K562 (cell line): ENCODE results near the gene MAL. TPM values are rescaled to one million over a fixed set of nuclear protein-coding genes. Genes with fewer than 3 reads are reported as not detected.

ENCODE experiments used
- ATAC-seq: fragments of 200-7000 bp; cut with Tn5 transposase; 3 replicates; pipeline ENCODE4 v1.9.1; 2020; ENCODE audit warnings: moderate library complexity
- BruUV-seq: library from RNA; stranded (reverse); fragments of 400-500 nt; replicated peaks from 2 replicates; lab custom pipeline; 2021; lab: Mats Ljungman, UMichigan
- CTCF ChIA-PET: fragments of 300-600 bp; formaldehyde crosslinking; extraction: SDS; loops from one replicate; lab custom pipeline; 2021; ENCODE audit warnings: low intra/inter-chr PET ratio; lab: Yijun Ruan, JAX
- POLR2A ChIA-PET: fragments of 300-600, 350-650 bp; sonication (Branson Sonifier 250); formaldehyde crosslinking; extraction: SDS; loops from one replicate; lab custom pipeline; 2021; ENCODE audit warnings: antibody characterized with exemption, inconsistent platforms; lab: Yijun Ruan, JAX
- DNase-seq, 4 experiments: peaks; one replicate each; pipeline versions ENCODE4 v3.0.0 to v3.0.0-alpha.2; 2011 to 2018; ENCODE audit warnings: low spot score in 3 of 4, mixed read lengths in 3 of 4; ENCODE audit errors: extremely low read depth in 1 of 4
- FAIRE-seq: peaks from 2 replicates; lab custom pipeline; 2011; peaks lifted over from hg19 to GRCh38; lab: Jason Lieb, UNC
- H2AFZ ChIP-seq: 2 replicates; pipeline ENCODE4 v1.6.0; 2011; ENCODE audit warnings: low read depth, low read length, control low read depth, inconsistent platforms
- H3K27ac ChIP-seq: fragments of 200-600 bp; 3 replicates; pipeline ENCODE4 v1.8.0; 2011; ENCODE audit warnings: low read depth, mild to moderate bottlenecking, control low read depth, inconsistent platforms, low read length, moderate library complexity, mixed read lengths; ENCODE audit errors: extremely low read depth
- H3K27me3 ChIP-seq, 2 experiments: fragments of 300-600 bp in 1 of 2; 2 replicates in 1 of 2; 3 replicates in 1 of 2; pipeline versions ENCODE4 v1.6.0 to v1.8.0; 2011; ENCODE audit warnings: inconsistent platforms in 2 of 2, low read length in 2 of 2, mild to moderate bottlenecking in 1 of 2, mixed read lengths in 1 of 2, moderate library complexity in 1 of 2; ENCODE audit not compliant: control insufficient read depth in 2 of 2, insufficient read depth in 2 of 2
- H3K36me3 ChIP-seq: fragments of 300-600 bp; 3 replicates; pipeline ENCODE4 v1.8.0; 2011; ENCODE audit warnings: mild to moderate bottlenecking, low read length, inconsistent platforms; ENCODE audit not compliant: control insufficient read depth, insufficient read depth
- H3K4me1 ChIP-seq, 2 experiments: fragments of 200-600 bp in 1 of 2; replicated peaks in 1 of 2; 2 replicates in 1 of 2; 3 replicates in 1 of 2; pipeline versions ENCODE4 v1.5.1 to v1.8.0; 2011; ENCODE audit warnings: inconsistent platforms in 2 of 2, low read length in 2 of 2, mild to moderate bottlenecking in 1 of 2, mixed read lengths in 1 of 2, moderate library complexity in 1 of 2; ENCODE audit not compliant: control insufficient read depth in 2 of 2, insufficient read depth in 2 of 2
- H3K4me2 ChIP-seq: 2 replicates; pipeline ENCODE4 v1.6.1; 2011; ENCODE audit warnings: low read length, control low read depth, inconsistent platforms, mixed read lengths; ENCODE audit not compliant: insufficient read depth
- H3K4me3 ChIP-seq: fragments of 200-600 bp; sonication (generic), shearing (Covaris generic); 2 replicates; pipeline ENCODE4 v1.5.1; 2016; ENCODE audit warnings: control low read depth, inconsistent platforms
- H3K79me2 ChIP-seq: fragments of 200-600 bp; 3 replicates; pipeline ENCODE4 v1.8.0; 2011; ENCODE audit warnings: low read length, inconsistent platforms; ENCODE audit not compliant: control insufficient read depth, insufficient read depth
- H3K9ac ChIP-seq, 2 experiments: 2 replicates each; pipeline versions ENCODE4 v1.6.0 to v1.6.1; 2011; ENCODE audit warnings: low read depth in 2 of 2, low read length in 2 of 2, control low read depth in 1 of 2, inconsistent platforms in 1 of 2, mild to moderate bottlenecking in 1 of 2, mixed read lengths in 1 of 2; ENCODE audit not compliant: insufficient read depth in 1 of 2
- H3K9me1 ChIP-seq: one replicate; pipeline ENCODE4 v1.6.0; 2011; ENCODE audit warnings: inconsistent platforms, mild to moderate bottlenecking, low read length, moderate library complexity; ENCODE audit not compliant: control insufficient read depth, insufficient read depth
- H3K9me3 ChIP-seq: replicated peaks from 2 replicates; pipeline ENCODE4 v1.5.1; 2011; ENCODE audit warnings: low read depth, low read length, inconsistent platforms; ENCODE audit not compliant: control insufficient read depth, insufficient read depth
- H4K20me1 ChIP-seq: replicated peaks from 2 replicates; pipeline ENCODE4 v1.6.1; 2011; ENCODE audit warnings: low read length, inconsistent platforms, mixed read lengths; ENCODE audit not compliant: control insufficient read depth, insufficient read depth
- MTA3 ChIP-seq: fragments of 450-650 bp; formaldehyde crosslinking; IDR thresholded peaks from 2 replicates; pipeline ENCODE4 v1.6.1; 2017; ENCODE audit warnings: mild to moderate bottlenecking, borderline replicate concordance
- NELFE ChIP-seq: IDR thresholded peaks from 2 replicates; pipeline ENCODE4 v1.6.1; 2011; ENCODE audit warnings: mild to moderate bottlenecking; ENCODE audit not compliant: insufficient read depth, insufficient read length
- NFYB ChIP-seq: IDR thresholded peaks from 2 replicates; pipeline ENCODE4 v1.6.1; 2011; ENCODE audit warnings: mild to moderate bottlenecking, moderate library complexity; ENCODE audit not compliant: insufficient read length; ENCODE audit errors: extremely low read depth
- PTRF ChIP-seq: fragments of 450-650 bp; IDR thresholded peaks from 2 replicates; pipeline ENCODE4 v1.6.1; 2016; ENCODE audit warnings: mild to moderate bottlenecking, missing genetic modification characterization, missing compliant biosample characterization
- RFX1 ChIP-seq: fragments of 450-650 bp; IDR thresholded peaks from 2 replicates; pipeline ENCODE4 v1.6.1; 2016; ENCODE audit warnings: mild to moderate bottlenecking, moderate library complexity
- SMARCE1 ChIP-seq: fragments of 450-650 bp; IDR thresholded peaks from 2 replicates; pipeline ENCODE4 v1.7.1; 2016; ENCODE audit warnings: mild to moderate bottlenecking
- SPI1 ChIP-seq: IDR thresholded peaks from 2 replicates; pipeline ENCODE4 v1.6.1; 2011; ENCODE audit warnings: low read depth, low read length, control low read depth, borderline replicate concordance
- ZNF707 ChIP-seq: fragments of 250-450 bp; sonication (Bioruptor Pico); conservative IDR thresholded peaks from 2 replicates; pipeline ENCODE4 v1.8.0; 2022; ENCODE audit warnings: inconsistent platforms, mild to moderate bottlenecking, moderate library complexity
- WGBS: fragments of 100-300 bp; shearing (Covaris generic); methylation state at CpG from one replicate; pipeline ENCODE4 v1.1.6; 2016; ENCODE audit warnings: low coverage, mixed read lengths; ENCODE audit not compliant: insufficient coverage; ENCODE audit errors: missing lambda C conversion rate; 5-methylcytosine and 5-hydroxymethylcytosine counted together
- in situ Hi-C: fragments of 300-500 bp; cut with MboI; formaldehyde crosslinking; loops from 4 replicates; pipeline ENCODE4 v1.15.0; 2018; ENCODE audit warnings: inconsistent platforms, mixed read lengths
- intact Hi-C: fragments of 100-400 bp; cut with micrococcal nuclease; formaldehyde crosslinking; loops from 2 replicates; pipeline ENCODE4 v1.14.2; 2022
- polyA plus RNA-seq, 8 experiments: library from polyadenylated mRNA; depleted of rRNA in 4 of 8; stranded (reverse) in 5 of 8; unstranded in 3 of 8; fragments of >200 nt; fragmentation: Nextera tagmentation in 2 of 8; fragmentation: Illumina TruSeq in 1 of 8; extraction: Ambion mirVana in 2 of 8; extraction: Trizol in 1 of 8; gene quantifications; 2 replicates each; pipeline versions ENCODE4 v1.2.1 to v1.2.3, GENCODE V29; 2011 to 2014; ENCODE audit warnings: inconsistent platforms in 1 of 8, missing spikeins in 1 of 8
- total RNA-seq, 7 experiments: library from RNA; depleted of rRNA in 6 of 7; stranded (reverse); fragments of >200 nt in 6 of 7; fragmentation: Illumina TruSeq in 2 of 7; extraction: Trizol in 2 of 7; gene quantifications; 2 replicates each; pipeline versions ENCODE4 v1.2.1 to v1.2.3, GENCODE V29; 2011 to 2021; ENCODE audit warnings: low replicate concordance in 1 of 7
- TF ChIP-seq, protein P1 (sequence below): IDR thresholded peaks from 2 replicates; pipeline ENCODE4 v1.6.1; 2016; ENCODE audit warnings: missing genetic modification characterization, missing compliant biosample characterization
- TF ChIP-seq, protein P2 (sequence below): fragments of 200-800 bp; sonication (Bioruptor generic); IDR thresholded peaks from 2 replicates; pipeline ENCODE4 v1.6.1; 2017; ENCODE audit warnings: missing genetic modification characterization, missing compliant biosample characterization

Gene MAL
- total and polyA plus RNA-seq, 9 of the 15 experiments (the other 6 are each of a cell fraction or from before 2014, with no cell fraction given) = not detected

DNA sequence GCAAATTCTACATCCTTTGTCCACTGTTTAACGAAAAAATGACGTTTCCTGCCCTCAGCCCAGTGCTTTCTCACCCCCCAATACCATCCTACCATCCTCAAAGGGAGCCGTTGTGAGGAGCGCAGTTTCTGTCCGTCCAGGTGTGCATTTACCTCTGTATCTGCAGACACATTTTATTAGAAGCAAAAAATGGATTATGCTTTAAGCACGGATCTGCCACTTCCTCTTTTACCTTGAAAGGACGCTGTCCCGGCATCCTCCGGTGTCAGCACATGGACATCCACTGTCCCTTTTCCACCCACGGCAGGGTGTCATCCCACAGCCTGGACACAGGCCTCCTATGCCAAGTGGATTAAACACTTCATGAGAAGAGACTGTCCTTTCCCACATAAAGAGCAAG is 7.2 kb upstream of the MAL start:
- no peak overlapping the region for H2AFZ ChIP-seq
- H3K27me3 ChIP-seq = peaks cover 25 to 90% of the 10 kb centered on the region in 2 experiments; a peak in 4 of 5 replicates
- no peak overlapping the region for H3K27ac ChIP-seq
- FAIRE-seq (no peak), ATAC-seq (no peak), DNase-seq (no peak)
- intact Hi-C loops (no loop called here), in situ Hi-C loops (no loop called here)
- H3K4me3 ChIP-seq = no peak overlapping the region
- H3K79me2 ChIP-seq = no peaks in the 10 kb centered on the region
- H3K36me3 ChIP-seq = no peaks in the 10 kb centered on the region
- ChIA-PET POLR2A (no interaction called here), CTCF (no interaction called here)
- no peaks in the 10 kb centered on the region for H3K9me3 ChIP-seq
- H3K9ac ChIP-seq = no peak overlapping the region
- TF ChIP-seq SPI1 = peak; percentile 97
- no peak for TF ChIP-seq ZNF707 (CRISPR knock-in tag)
- H4K20me1 ChIP-seq = peaks cover 9% of the 10 kb centered on the region; the same call in 1 of the 2 replicates
- H3K9me1 ChIP-seq = no peaks in the 10 kb centered on the region
- no TSS peak for BruUV-seq
- 3% methylated on average over 10 of the region's 10 CpGs for WGBS
- peaks cover 0 to 3% of the 10 kb centered on the region in 2 experiments; a peak in 2 of 5 replicates for H3K4me1 ChIP-seq
- H3K4me2 ChIP-seq = no peak overlapping the region

DNA sequence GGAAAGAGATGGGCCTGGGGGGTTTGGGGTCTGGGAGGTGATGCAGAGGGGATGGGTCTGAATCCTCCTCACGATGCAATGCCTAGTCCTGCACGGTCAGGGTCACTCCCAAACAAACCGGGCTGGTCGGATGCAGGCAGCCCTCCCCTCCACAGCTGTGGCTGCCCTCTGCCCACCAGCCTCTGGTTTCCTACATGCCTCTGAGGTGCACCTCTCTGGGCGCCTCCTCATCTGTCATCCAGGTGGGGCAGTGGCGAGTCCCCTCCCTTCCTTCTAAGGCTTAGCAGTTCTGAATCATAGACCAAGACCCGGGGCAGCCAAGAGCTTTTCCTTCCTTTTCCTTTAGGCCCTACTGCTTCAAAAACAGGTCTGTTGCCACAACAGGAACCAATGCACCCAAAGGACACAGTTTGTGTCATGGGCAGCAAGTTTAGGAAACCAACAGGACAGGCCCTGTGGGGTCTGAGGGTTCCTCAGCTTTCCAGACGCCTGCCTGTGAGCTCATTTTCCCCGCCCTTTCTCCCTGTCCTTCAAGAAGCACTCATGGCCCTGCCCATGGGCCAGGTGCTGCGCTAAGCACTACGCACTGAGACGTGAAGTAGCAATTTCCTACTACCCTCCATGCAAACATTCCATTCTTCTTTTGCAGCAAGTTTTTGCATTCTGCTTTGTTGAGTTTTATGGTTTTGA is 6.5 kb upstream of the MAL start:
- H3K27me3 ChIP-seq = peaks cover 25 to 90% of the 10 kb centered on the region in 2 experiments; a peak in 4 of 5 replicates
- in situ Hi-C loops = no loop called here
- ChIA-PET POLR2A (interaction anchor here (0.8 kb wide), 1 partner anchor 21 kb away, joined by 3 read pairs; no protein-coding TSS in a partner anchor), CTCF (no interaction called here)
- no peak for ATAC-seq
- DNase-seq = no peak
- H3K9ac ChIP-seq = no peak overlapping the region
- H3K79me2 ChIP-seq = no peaks in the 10 kb centered on the region
- FAIRE-seq = no peak
- no peak overlapping the region for H2AFZ ChIP-seq
- 4% methylated on average over 9 of the region's 12 CpGs for WGBS
- no peaks in the 10 kb centered on the region for H3K9me1 ChIP-seq
- no peak overlapping the region for H3K4me3 ChIP-seq
- H3K27ac ChIP-seq = no peak overlapping the region
- H3K9me3 ChIP-seq = no peaks in the 10 kb centered on the region
- intact Hi-C loops = no loop called here
- no peaks in the 10 kb centered on the region for H3K36me3 ChIP-seq
- H3K4me2 ChIP-seq = no peak overlapping the region
- TF ChIP-seq NFYB = no peak
- no peak for TF ChIP-seq PTRF
- TF ChIP-seq MTA3 = no peak
- TF ChIP-seq RFX1 = no peak
- TF ChIP-seq, protein P1, sequence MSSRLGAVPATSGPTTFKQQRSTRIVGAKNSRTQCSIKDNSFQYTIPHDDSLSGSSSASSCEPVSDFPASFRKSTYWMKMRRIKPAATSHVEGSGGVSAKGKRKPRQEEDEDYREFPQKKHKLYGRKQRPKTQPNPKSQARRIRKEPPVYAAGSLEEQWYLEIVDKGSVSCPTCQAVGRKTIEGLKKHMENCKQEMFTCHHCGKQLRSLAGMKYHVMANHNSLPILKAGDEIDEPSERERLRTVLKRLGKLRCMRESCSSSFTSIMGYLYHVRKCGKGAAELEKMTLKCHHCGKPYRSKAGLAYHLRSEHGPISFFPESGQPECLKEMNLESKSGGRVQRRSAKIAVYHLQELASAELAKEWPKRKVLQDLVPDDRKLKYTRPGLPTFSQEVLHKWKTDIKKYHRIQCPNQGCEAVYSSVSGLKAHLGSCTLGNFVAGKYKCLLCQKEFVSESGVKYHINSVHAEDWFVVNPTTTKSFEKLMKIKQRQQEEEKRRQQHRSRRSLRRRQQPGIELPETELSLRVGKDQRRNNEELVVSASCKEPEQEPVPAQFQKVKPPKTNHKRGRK = no peak
- TF ChIP-seq, protein P2, sequence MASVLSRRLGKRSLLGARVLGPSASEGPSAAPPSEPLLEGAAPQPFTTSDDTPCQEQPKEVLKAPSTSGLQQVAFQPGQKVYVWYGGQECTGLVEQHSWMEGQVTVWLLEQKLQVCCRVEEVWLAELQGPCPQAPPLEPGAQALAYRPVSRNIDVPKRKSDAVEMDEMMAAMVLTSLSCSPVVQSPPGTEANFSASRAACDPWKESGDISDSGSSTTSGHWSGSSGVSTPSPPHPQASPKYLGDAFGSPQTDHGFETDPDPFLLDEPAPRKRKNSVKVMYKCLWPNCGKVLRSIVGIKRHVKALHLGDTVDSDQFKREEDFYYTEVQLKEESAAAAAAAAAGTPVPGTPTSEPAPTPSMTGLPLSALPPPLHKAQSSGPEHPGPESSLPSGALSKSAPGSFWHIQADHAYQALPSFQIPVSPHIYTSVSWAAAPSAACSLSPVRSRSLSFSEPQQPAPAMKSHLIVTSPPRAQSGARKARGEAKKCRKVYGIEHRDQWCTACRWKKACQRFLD (CRISPR knock-in tag) = no peak
- no peak for TF ChIP-seq SMARCE1
- no peak for TF ChIP-seq NELFE
- BruUV-seq = no TSS peak
- H3K4me1 ChIP-seq = peaks cover 0 to 3% of the 10 kb centered on the region in 2 experiments; a peak in 2 of 5 replicates
- H4K20me1 ChIP-seq = peaks cover 9% of the 10 kb centered on the region; the same call in 1 of the 2 replicates
